Inferior parietal cortex (tissue), 1 donor: ENCODE data around the gene NLRP5.
A peak's percentile ranks its signal among the peaks of the same experiment; 100 is the strongest.
"Not testable (repeated sequence)": the region's sequence is repeated elsewhere in the genome, so short reads cannot be mapped to it uniquely, and the experiment has no call there.

Source experiments
- DNase-seq: peaks from one replicate; pipeline ENCODE4 v3.0.0-alpha.2; 2016; ENCODE audit errors: extremely low spot score

Gene NLRP5

DNA sequence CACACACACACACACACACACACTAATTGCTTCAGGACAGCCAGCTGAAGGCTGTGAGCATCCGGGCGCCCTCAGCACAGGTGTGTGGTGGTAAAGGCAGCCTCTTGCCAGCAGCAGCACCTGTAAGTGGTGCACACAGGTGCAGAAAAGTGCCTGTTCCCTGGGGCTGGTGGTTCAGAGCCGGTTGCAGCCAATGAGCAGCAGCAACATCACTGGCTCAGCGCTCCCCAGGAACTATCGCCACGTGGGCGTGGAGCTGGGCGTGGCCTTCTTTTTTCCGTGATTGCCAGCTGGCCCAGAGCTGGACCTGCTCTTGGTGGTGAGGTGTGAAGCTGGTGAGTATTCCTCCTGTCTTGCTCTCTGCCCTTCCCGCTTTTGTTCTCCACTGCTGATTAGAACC lies at the start of gene NLRP5:
Gene NLRP5 (plus strand): TSS at position 289 of the 400 bp plus-strand sequence.
- no peak for DNase-seq

DNA sequence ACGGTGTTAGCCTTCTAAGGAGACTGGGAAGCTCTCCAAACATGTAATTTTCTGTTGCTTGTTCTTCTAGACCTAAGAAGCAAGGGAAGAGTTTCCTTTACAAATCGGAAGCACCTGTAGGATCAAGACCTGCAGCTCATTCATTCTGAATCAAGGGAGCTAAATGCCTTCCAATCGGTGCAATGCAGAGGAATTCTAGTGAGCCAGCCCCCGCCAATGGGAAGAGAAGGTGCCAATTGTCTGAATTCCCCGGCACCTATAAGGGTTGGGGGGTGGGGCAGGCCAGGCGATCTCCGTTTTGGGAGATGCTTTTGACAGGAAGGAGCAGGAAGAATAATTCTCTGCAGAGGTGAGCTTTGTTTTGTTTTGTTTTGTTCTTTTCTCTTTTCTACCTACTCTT lies 47.4 kb upstream of the NLRP5 start:
- DNase-seq, result no peak

DNA sequence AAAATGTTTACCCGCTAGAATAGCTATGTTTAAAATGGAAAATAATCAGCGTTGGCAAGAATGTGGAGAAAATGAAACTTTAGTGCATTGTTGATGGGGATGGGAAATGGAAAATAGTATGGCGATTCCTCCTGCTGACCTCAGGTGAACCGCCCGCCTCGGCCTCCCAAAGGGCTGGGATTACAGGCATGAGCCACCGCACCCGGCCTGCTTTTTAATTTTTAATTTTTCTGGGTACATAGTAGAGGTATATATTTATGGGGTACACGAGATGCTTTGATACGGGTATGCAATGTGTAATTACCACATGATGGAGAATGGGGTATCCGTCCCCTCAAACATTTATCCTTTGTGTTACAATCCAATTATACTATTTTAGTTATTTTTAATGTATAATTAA lies 46.3 kb upstream of the NLRP5 start:
- DNase-seq, result no peak

DNA sequence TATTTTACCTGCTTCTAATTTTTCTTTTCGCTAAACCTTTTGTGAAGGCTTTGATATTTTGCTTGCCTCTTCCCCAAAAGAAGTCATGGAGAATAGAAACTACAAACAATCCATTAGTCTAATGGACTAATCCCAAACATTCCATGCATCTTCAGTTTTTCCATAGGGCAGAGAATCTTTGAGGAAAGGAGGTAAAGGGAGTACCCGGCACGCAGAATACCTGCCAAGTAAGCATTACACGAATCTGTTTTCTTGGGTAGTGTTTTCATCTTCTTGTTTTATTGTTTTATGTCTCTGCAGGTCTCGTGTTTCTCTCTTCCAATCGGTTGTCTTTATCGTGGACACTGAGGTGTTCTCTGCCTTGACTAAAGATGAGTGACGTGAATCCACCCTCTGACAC lies 39.0 kb upstream of the NLRP5 start, which contains the start of gene NLRP8:
Gene NLRP8 (plus strand): TSS at position 301 of the 400 bp plus-strand sequence.
- no peak for DNase-seq

DNA sequence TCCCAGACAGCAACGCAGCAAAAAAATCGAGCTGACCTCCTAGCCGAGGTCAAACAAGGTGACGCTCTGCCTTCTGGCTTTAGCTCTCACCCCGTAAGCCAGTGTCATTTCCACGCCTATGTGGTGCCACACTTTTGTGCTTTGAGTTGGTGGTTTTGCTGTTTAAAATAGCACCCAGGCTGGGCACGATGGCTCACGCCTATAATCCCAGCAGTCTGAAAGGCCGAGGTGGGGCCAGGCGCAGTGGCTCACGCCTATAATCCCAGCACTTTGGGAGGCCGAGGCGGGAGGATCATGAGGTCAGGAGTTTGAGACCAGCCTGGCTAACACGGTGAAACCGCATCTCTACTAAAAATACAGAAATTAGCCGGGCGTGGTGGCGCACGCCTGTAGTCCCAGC lies 36.0 kb upstream of the NLRP5 start:
- not testable (repeated sequence) for DNase-seq

DNA sequence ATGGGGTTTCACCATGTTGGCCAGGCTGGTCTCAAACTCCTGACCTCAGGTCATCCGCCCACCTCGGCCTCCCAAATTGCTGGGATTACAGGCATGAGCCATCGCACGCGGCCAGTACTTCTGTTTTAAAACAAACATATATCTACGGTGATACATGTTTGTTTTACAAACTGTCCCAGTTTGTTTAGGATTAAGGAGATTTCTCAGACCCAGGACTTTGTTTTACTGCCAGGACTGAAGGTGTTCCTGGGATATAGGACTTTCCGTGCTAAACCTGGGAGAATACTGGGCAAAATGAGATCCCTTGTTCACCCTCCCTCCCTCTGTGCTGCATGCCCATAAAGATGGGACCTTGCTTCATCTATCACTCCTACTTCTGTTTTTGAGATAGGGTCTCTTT lies 30.1 kb upstream of the NLRP5 start:
- DNase-seq, result no peak

DNA sequence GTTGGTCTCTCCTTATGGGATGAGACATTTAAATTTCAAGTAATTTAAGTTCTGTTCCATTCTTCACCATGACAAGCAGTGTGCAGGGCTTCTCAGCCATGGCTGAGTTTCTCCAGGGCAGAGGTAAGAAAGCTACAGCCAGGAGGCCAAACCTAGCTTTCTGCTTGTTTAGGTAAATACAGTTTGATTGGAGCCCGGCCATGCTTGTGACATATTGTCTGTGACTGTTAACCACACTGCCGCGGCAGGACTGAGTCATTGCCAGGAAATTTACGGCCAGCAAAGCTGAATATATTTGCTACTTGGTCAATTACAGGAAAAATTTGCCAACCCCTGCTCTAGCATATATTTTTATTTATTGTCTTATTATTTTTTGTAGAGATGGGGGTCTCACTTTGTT lies 28.2 kb upstream of the NLRP5 start:
- DNase-seq, result no peak

DNA sequence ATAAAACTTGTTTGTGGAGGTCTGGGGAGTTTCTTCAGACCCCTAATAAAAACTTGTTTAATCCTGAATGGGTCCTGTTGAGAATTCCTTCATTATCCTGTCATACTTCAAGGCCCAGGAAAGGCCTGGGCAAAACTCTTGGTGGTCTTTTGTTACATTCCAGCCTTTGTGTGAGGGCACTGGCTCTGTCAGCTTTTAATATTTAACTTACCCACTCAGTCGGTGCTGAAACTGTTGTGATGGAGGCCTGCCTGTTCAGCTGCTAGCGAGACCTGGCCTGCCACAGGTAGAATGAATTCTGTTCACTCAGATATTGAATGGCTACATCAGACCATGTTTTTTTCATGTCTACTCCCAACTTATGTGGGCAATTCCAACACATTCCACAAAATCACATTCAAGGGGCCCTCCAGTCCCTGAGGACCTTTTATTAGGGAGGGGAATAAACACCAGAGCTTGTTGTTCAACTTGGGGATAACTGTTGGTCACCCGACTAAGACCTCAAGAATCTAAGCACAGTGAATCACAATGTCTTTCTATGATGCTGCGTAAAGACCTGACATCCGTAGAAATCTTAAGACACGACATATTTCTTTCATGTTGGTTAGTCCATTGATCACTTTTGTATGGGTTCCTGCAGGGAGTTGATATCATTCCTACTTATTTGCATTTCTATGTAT lies 26.4 kb upstream of the NLRP5 start:
- DNase-seq, result no peak

DNA sequence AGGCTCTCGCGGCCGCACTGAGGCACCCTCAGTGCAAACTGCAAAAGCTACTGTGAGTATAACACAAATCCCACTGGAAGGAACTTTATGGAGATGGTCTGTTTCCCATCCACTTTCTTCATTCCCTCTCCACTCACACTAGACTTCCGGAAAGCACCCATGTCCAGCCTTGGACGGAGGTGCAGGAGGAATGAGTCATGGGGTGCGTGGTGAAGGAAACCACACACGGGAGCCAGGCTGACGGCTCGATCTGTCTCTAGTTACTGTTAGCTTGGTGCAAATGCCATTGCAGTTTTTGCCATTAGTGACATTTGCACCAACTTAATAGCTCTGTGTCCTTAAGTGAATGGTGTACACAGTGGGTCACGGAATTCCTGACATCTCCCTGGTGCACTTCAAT lies 24.4 kb upstream of the NLRP5 start:
- DNase-seq, result no peak

DNA sequence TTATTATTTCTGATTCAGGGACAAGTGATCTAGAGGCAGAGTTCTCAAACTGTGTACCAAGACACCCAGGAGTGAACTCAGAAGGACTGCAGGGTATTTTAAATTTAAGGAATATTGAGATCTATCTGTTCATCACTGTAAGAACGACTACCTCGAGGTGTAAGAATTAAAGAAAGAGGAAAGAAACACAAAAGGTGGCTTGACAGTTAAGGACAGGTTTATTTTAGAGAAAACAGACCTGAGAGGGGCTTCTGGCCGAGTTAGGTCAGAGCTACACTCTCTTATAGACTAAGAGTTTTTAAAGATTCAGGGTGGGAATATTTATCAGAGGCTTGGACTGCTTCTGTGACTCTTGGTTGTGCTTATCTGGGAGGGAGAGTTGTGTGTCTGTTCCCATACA lies 12.6 kb upstream of the NLRP5 start:
- no peak for DNase-seq

DNA sequence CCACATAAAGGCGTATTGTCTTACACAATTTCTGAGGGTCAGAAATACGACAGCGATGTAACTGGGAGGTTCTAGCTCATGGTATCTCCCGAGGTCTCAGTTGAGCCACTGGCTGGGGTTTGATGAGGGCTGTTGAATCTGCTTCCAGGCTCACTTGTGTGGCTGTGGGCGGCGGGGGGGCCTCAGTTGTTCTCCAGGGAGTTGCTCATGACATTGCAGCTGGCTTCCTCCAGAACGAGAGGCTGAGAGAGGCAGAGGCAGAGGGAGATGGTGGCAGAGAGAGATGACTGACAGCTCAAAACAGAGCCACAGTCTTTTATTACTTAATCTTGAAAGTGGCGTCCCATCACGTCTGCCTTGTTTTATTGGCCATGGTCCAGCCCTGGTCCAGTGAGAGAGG lies 6.2 kb upstream of the NLRP5 start:
- no peak for DNase-seq

DNA sequence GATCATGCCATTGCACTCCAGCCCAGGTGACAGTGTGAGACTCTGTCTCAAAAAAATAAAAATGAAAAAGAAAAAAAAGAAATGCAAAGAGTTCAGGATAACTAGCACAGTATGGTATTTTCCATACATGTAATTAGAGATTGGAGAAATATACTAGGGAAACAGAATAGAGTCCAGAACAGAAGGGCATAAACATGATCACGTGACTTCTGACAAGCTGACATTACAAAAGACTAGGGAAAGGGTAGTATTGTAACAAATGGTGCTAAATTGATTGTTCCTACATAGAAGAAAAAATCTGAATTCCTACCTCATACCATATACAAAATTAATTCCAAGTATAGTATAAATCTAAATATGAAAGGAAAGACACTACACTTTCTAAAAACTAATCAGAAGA lies 1.3 kb upstream of the NLRP5 start:
- DNase-seq, result no peak

DNA sequence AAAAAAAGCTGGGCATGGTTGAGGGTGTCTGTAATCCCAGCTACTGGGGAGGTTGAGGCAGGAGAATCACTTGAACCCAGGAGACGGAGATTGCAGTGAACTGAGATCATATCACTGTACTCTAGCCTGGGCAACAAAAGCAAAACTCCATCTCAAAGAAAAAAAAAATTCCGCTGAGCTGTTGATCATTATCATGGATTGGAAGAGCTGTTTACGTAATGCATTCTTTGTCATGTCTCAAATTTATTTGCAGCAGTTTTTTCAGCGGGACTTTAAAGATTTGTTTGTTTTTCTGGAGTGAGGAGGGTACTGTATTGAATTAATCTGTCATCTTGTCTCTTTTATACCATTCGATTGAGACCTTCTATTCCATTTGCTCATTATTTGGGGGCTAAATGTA lies 4.3 kb downstream of the NLRP5 start:
- DNase-seq, result no peak

DNA sequence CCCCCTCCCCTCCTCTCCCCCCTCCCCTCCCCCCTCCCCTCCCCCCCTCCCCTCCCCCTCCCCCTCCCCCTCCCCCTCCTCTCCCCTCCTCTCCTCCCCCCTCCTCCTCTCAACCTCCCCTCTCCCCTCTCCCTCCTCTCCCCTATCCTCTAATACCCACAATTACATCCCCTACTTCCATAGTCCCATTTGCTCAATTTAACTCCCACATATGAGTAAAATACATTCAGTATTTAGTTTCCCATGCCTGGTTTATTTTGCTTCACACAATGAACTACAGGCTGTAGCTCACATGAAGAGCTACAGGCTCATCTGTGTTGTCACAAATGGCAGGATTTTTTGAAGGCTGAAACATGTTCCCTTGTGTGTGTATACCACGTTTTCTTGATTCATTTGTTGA lies 6.9 kb downstream of the NLRP5 start:
- DNase-seq, result no peak

DNA sequence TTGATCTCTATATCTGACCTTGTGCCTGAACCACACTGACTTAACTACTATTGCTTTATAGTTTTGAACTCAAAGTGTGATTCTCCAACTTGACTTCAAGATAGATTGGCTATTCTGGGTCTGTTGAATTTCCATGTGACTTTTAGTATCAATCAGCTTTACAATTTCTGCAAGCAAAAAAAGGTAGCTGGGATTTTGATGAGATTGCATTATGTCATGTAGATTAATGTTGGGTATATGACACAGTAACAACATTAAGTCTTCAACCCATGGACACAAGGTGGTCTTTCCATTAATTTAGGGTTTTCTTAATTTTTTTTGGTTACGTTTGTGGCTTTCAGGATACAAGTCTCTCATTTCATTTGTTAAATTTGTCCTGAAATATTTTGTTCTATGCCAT lies 28.2 kb downstream of the NLRP5 start:
- no peak for DNase-seq

DNA sequence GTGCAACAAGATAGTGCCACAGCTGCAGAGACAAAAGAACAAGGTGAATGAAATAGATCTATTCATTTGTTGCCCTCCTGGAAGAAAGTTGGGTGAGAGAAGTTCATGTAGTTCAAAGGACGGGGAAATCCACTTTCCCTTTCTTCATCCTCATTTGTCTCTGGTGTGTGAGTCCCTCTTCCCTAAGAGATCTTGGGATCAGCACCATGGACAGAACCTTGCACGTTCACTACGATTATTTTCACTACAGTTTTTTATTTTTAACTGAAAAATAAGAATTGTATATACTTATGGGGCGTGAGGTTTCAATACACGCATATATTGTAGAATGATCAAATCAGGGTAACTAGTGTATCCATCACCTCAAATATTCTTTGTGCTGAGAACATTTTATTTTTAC lies 29.2 kb downstream of the NLRP5 start:
- DNase-seq, result no peak

DNA sequence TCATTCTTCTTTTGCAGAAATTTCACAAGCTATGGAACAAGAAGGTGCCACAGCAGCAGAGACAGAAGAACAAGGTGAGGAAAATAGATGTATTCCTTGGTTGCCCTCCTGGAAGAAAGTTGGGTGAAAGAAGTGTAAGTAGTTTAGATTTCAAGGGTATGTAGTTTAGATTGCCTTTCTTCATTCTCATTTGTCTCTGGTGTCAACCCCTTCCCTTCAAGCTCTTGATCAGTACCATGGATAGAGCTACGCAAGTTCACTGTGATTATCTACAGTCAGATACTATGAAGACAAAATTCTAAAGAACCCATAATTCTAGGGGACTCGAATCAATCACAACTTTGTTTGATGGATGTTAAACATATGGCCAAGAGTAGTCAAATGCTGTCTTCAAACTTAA lies 32.8 kb downstream of the NLRP5 start:
- DNase-seq, result not testable (repeated sequence)

DNA sequence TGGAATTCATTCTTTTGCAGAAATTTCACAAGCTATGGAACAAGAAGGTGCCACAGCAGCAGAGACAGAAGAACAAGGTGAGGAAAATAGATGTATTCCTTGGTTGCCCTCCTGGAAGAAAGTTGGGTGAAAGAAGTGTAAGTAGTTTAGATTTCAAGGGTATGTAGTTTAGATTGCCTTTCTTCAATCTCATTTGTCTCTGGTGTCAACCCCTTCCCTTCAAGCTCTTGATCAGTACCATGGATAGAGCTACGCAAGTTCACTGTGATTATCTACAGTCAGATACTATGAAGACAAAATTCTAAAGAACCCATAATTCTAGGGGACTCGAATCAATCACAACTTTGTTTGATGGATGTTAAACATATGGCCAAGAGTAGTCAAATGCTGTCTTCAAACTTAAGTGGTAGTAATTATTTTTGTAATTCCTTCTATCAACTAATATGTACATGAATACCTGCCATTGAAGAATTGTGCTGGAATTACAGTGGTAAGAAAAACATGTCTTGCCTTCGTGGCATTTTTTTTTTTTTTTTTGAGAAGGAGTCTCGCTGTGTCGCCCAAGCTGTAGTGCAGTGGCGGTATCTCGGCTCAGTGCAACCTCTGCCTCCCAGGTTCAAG lies 33.9 kb downstream of the NLRP5 start:
- not testable (repeated sequence) for DNase-seq

DNA sequence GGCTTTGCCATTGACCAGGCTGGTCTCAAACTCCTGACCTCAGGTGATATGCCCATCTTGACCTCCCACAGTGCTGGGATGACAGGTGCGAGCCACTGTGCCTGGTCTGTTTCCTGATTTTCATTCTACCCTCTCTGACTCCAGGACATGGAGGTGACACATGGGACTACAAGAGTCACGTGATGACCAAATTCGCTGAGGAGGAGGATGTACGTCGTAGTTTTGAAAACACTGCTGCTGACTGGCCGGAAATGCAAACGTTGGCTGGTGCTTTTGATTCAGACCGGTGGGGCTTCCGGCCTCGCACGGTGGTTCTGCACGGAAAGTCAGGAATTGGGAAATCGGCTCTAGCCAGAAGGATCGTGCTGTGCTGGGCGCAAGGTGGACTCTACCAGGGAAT lies 40.2 kb downstream of the NLRP5 start:
- DNase-seq, result no peak

DNA sequence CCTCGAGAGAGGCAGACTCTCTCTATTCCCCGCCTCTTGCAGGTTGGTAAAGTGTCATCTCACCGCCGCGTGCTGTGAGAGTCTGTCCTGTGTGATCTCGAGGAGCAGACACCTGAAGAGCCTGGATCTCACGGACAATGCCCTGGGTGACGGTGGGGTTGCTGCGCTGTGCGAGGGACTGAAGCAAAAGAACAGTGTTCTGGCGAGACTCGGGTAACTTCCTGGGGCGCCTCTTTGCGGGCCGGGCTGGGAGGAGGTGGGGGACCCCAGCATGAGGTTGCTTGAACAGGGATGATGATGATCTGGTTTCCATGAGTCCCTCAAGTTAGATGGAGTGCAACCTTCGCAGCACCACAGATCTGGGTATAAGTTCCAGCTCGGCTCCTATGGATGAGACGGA lies 67.0 kb downstream of the NLRP5 start:
- no peak for DNase-seq

DNA sequence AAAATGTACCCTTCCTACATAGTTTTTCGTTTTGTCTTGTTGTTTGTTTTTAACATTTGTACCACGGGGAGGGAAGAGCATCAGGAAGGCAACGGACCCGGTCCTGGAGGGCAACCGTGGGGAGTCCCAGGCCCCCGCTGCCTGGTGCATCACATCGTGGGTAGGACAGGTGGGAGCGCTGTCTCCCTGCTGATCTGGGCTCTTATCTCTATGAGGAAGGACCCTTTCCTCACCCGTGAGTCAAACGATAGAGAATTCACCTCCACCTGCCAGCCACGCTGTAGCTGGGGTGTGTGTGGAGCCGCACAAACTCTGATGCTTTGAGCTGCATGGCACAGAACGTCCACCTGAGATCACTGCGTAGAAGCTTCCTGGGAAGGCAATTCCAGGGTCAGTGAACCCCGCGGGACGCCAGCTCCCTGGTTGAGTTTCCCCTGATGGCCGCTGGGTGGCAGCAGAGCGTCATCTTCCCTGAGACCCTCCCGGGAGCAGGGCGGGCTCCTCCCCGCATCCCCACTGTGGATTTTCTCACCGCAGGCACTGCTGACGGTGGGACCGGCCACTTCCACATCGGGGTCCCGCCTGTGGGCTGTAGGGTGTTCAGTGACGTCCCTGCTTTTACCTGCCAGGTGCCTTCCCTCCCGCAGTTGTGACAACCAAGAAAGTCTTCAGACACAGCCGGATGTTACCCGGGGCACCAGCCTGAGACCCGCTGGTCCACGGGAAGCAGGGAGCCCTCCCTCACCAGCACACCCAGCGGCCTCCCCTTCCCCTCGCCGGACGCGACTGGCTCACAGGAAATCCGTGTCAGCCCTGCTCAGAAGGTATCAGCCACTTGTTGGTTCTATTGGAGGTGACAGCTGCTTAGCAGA lies 79.8 kb downstream of the NLRP5 start:
- peak; percentile 69 for DNase-seq

DNA sequence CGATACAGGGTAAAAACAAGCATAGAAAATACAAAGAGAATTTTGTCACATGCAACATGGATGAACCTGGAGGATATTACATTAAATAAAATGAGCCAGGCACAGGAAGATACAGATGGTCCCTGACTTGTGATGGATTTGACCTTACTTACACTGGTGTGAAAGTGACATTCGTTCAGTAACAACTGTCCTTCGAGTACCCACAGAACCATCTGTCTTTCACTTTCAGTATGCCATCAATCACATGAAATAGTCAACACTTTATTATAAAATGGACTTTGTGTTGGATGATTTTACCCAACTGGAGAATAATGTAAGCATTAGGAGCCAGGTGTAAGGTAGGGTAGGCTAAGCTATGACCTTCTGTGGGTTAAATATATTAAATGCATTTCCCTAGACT lies 83.1 kb downstream of the NLRP5 start:
- DNase-seq, result no peak

DNA sequence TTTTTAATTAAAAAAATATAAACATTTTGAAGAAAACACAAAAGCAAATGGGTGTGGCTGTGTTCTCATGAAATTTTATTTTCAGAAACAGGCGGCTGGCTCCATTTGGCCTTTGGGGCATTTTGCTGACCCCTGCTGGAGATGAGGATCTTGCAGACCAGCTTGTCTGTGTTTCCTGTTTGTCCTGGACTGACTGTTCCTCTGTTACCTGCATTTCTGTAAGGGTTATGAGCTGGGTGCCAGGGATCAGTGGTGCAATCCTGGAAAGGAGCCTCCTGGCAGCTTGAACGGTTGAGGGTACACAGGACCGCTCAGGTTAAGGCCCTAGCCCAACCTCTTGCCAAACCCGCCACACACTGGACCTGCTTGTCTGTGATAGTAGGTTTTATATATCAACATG lies 84.6 kb downstream of the NLRP5 start:
- no peak for DNase-seq
